GM12892 (cell line): Measurements from ENCODE around the gene ARG2.

Experiments
- POLR2A ChIP-seq: IDR thresholded peaks from 2 replicates; pipeline ENCODE4 v1.6.1; 2011; ENCODE audit warnings: low read depth, low read length, control low read depth
- POLR2AphosphoS5 ChIP-seq: IDR thresholded peaks from 2 replicates; pipeline ENCODE4 v1.6.1; 2011; ENCODE audit warnings: low read depth, low read length, control low read depth
- TAF1 ChIP-seq: IDR thresholded peaks from 2 replicates; pipeline ENCODE4 v1.6.1; 2011; ENCODE audit warnings: low read depth, mild to moderate bottlenecking, control low read depth, low read length, borderline replicate concordance

DNA sequence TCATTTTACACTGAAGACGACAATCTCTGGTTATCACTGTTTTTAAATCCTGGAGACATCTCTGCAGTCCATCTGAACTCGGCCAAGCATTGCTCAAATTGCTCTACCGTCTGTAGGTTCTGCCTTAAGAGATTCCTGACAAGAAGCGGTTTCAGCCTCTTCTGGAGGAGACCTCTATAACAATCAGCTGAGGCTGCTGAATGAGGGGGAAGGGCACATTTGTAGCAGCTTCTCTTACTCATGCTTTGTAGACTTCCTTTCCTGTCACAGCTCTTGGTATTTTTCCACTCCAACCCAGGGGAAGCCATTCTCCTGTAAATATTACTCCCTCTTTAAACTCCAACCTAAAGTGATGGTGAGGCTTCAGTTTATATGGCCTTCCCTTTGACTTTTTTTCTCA lies 3.0 kb downstream of the ARG2 start:
- no peak for TF ChIP-seq POLR2A
- TF ChIP-seq POLR2AphosphoS5, result no peak
- TF ChIP-seq TAF1, result no peak
